CD4-positive, alpha-beta T cell (primary cell): ENCODE results near the gene NTN1. TPM values are rescaled to one million over a fixed set of nuclear protein-coding genes. Genes with fewer than 3 reads are reported as not detected.

ENCODE experiments used
- ATAC-seq: fragments of 200-7000 bp; cut with Tn5 transposase; one replicate; pipeline ENCODE4 v1.10.0; 2022; ENCODE audit warnings: mild to moderate bottlenecking; ENCODE audit not compliant: poor library complexity
- CTCF ChIA-PET: fragments of 350-600 bp; sonication (Branson Sonifier 250); formaldehyde crosslinking; loops from one replicate; lab custom pipeline; 2021; ENCODE audit warnings: antibody characterized with exemption, inconsistent platforms; lab: Charles Lee
- POLR2A ChIA-PET: fragments of 350-600 bp; sonication (Branson Sonifier 250); formaldehyde crosslinking; loops from one replicate; lab custom pipeline; 2021; ENCODE audit warnings: antibody characterized with exemption, inconsistent platforms; lab: Charles Lee
- DNase-seq, 14 experiments: peaks; one replicate each; pipeline ENCODE4 v3.0.0-alpha.2; 2013 to 2020; ENCODE audit warnings: mixed read lengths in 2 of 14
- H3K27ac ChIP-seq, 2 donors: one replicate each; pipeline versions ENCODE4 v1.5.1 to v1.7.0; 2013; ENCODE audit warnings: low read length in 2 of 2, low read depth in 1 of 2, mild to moderate bottlenecking in 1 of 2
- H3K27me3 ChIP-seq, 2 experiments: 1 replicate in 1 of 2; 2 replicates in 1 of 2; pipeline versions ENCODE4 v1.6.1 to v1.7.0; 2013; ENCODE audit warnings: low read length in 2 of 2, control low read depth in 1 of 2, mild to moderate bottlenecking in 1 of 2, moderate library complexity in 1 of 2; ENCODE audit not compliant: insufficient read depth in 2 of 2, control insufficient read depth in 1 of 2
- H3K36me3 ChIP-seq: one replicate; pipeline ENCODE4 v1.6.1; 2013; ENCODE audit warnings: low read length, control low read depth; ENCODE audit not compliant: insufficient read depth
- H3K4me1 ChIP-seq: one replicate; pipeline ENCODE4 v1.6.1; 2013; ENCODE audit warnings: low read length, control low read depth; ENCODE audit not compliant: insufficient read depth
- H3K4me3 ChIP-seq: one replicate; pipeline ENCODE4 v1.5.1; 2013; ENCODE audit warnings: mild to moderate bottlenecking, low read length, moderate library complexity
- H3K9me3 ChIP-seq, 2 experiments: 1 replicate in 1 of 2; 2 replicates in 1 of 2; pipeline versions ENCODE4 v1.6.1 to v1.7.0; 2013; ENCODE audit warnings: low read length in 2 of 2, mild to moderate bottlenecking in 2 of 2, control low read depth in 1 of 2, moderate library complexity in 1 of 2; ENCODE audit not compliant: control insufficient read depth in 1 of 2, insufficient read depth in 1 of 2
- H3K27ac Mint-ChIP-seq: one replicate; pipeline ENCODE4 v1.8.0; 2020; ENCODE audit warnings: mixed read lengths
- H3K27me3 Mint-ChIP-seq: one replicate; pipeline ENCODE4 v1.8.0; 2021; ENCODE audit warnings: mixed read lengths
- H3K36me3 Mint-ChIP-seq: one replicate; pipeline ENCODE4 v1.8.0; 2021; ENCODE audit warnings: low read depth, mixed read lengths
- H3K4me1 Mint-ChIP-seq: one replicate; pipeline ENCODE4 v1.8.0; 2021; ENCODE audit warnings: low read depth, mixed read lengths
- H3K4me3 Mint-ChIP-seq: one replicate; pipeline ENCODE4 v1.8.0; 2020; ENCODE audit warnings: mild to moderate bottlenecking, mixed read lengths
- H3K9me3 Mint-ChIP-seq: one replicate; pipeline ENCODE4 v1.8.0; 2020; ENCODE audit warnings: mixed read lengths
- intact Hi-C, 2 experiments: fragments of 100-400 bp; cut with DNase I in 1 of 2; cut with micrococcal nuclease in 1 of 2; formaldehyde crosslinking; loops; one replicate each; pipeline versions ENCODE4 v1.15.1 to v1.9.0; 2023 to 2025; cut with DNase I, micrococcal nuclease
- total RNA-seq, 174 experiments: library from RNA in 2 of 174; stranded (reverse) in 2 of 174; gene quantifications; one replicate each; pipeline ENCODE4 v1.2.3 and lab custom pipeline; 2021 to 2026
- TF ChIP-seq, protein P1 (sequence below): fragments of 200-600 bp; IDR thresholded peaks from one replicate; pipeline ENCODE4 v1.8.0; 2022; ENCODE audit warnings: antibody characterized with exemption, mild to moderate bottlenecking

NTN1 gene
- total RNA-seq, 2 experiments from 2014 or later = 0.08 to 0.14 TPM

DNA sequence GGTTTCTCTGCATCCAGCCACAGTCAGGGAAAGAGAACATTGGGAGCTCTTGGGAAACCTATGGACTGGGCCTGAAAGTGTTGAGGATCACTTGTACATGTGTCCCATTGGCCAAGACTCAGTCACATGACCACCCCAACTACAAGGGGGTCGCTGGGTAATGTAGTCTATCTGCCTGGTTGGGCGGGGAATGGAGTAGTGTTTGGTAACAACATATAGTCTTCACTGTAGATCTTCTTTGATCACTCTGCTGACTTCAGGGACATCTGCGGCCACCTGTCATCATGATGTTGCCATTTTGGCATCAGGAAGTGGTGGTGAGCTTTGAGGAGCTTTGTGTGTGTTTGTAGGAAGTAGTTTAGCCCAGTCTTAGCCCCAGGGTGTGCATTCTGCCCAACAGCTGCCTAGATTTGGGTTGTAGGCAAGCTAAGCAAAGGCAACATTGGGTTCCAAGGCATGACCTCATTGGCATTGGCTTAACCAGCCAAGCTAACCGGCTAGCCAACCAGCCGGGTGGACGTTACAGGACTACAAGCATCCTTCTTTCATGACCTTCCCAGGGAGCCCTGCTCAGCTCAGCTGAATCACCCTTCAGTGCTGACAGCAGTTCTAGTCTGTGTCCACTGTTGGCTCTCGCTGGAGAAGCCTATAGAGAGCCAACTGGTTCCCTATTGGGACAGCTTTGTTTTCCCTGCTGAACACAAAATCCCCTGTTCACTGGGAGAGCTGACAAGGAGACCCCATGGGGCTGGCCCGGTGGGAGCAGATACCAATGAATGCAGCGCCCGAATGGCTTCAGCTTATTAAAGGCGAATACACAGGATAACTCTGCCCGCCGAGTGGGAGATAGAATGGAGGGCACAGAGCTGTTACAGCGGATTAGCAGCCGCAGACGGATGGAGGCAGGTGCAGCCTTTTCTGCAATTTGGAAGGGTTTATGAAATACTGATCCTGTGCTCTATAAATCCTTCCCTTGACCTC is 178.6 kb downstream of the NTN1 start:
- CTCF ChIA-PET = no interaction called here
- Mint-ChIP-seq H3K4me1 (no peaks in the 10 kb centered on the region), H3K36me3 (no peaks in the 10 kb centered on the region), H3K4me3 (no peak overlapping the region), H3K27ac (no peak overlapping the region), H3K9me3 (no peaks in the 10 kb centered on the region), H3K27me3 (no peaks in the 10 kb centered on the region)
- no peaks in the 10 kb centered on the region for H3K9me3 ChIP-seq
- ATAC-seq (no peak), DNase-seq (no peak)
- no peaks in the 10 kb centered on the region for H3K4me1 ChIP-seq
- no peak overlapping the region for H3K27ac ChIP-seq
- H3K4me3 ChIP-seq = no peak overlapping the region
- POLR2A ChIA-PET = no interaction called here
- TF ChIP-seq, protein P1, sequence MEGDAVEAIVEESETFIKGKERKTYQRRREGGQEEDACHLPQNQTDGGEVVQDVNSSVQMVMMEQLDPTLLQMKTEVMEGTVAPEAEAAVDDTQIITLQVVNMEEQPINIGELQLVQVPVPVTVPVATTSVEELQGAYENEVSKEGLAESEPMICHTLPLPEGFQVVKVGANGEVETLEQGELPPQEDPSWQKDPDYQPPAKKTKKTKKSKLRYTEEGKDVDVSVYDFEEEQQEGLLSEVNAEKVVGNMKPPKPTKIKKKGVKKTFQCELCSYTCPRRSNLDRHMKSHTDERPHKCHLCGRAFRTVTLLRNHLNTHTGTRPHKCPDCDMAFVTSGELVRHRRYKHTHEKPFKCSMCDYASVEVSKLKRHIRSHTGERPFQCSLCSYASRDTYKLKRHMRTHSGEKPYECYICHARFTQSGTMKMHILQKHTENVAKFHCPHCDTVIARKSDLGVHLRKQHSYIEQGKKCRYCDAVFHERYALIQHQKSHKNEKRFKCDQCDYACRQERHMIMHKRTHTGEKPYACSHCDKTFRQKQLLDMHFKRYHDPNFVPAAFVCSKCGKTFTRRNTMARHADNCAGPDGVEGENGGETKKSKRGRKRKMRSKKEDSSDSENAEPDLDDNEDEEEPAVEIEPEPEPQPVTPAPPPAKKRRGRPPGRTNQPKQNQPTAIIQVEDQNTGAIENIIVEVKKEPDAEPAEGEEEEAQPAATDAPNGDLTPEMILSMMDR = no peak
- no peaks in the 10 kb centered on the region for H3K36me3 ChIP-seq
- intact Hi-C loops = no loop called here
- H3K27me3 ChIP-seq = no peaks in the 10 kb centered on the region

GRCh38 chr17:9200699-9201359 is 179.5 kb downstream of the NTN1 start:
- no peaks in the 10 kb centered on the region for H3K4me1 ChIP-seq
- H3K4me3 ChIP-seq = no peak overlapping the region
- Mint-ChIP-seq H3K9me3 (no peaks in the 10 kb centered on the region), H3K27me3 (no peaks in the 10 kb centered on the region), H3K36me3 (no peaks in the 10 kb centered on the region), H3K27ac (no peak overlapping the region), H3K4me3 (no peak overlapping the region), H3K4me1 (no peaks in the 10 kb centered on the region)
- no peaks in the 10 kb centered on the region for H3K36me3 ChIP-seq
- H3K27ac ChIP-seq = no peak overlapping the region
- POLR2A ChIA-PET = no interaction called here
- H3K27me3 ChIP-seq = no peaks in the 10 kb centered on the region
- CTCF ChIA-PET = no interaction called here
- no peak for DNase-seq
- intact Hi-C loops = no loop called here
- TF ChIP-seq, protein P1 = no peak
- no peak for ATAC-seq
- no peaks in the 10 kb centered on the region for H3K9me3 ChIP-seq

DNA sequence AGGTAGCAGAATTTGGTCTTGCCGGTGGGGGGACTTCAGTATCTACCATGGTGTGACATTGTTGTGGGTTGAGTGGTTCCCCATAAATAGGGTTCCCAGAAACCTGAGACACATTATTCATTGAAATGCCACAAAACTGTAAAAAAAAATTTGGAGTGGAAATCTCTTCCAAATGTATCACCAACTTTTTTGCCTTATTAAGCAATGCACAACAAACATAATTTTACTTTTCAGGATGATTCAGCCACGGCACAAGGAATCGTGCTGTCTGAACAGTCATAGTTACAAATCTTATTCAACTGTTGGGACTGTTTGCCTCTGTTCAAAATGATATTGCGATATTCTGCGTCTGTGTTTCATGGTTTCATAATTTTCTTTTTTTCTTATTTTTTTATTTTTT is 181.2 kb downstream of the NTN1 start:
- no peak for DNase-seq
- H3K27me3 Mint-ChIP-seq = no peaks in the 10 kb centered on the region
- H3K9me3 Mint-ChIP-seq = no peaks in the 10 kb centered on the region
- TF ChIP-seq, protein P1 = no peak
- ChIA-PET POLR2A (no interaction called here), CTCF (no interaction called here)
- no peaks in the 10 kb centered on the region for H3K36me3 ChIP-seq
- no peaks in the 10 kb centered on the region for H3K36me3 Mint-ChIP-seq
- no peaks in the 10 kb centered on the region for H3K4me1 Mint-ChIP-seq
- no peaks in the 10 kb centered on the region for H3K4me1 ChIP-seq
- H3K27ac ChIP-seq = no peak overlapping the region
- intact Hi-C loops = no loop called here
- H3K4me3 Mint-ChIP-seq = no peak overlapping the region
- H3K4me3 ChIP-seq = no peak overlapping the region
- no peak for ATAC-seq
- no peaks in the 10 kb centered on the region for H3K9me3 ChIP-seq
- H3K27me3 ChIP-seq = no peaks in the 10 kb centered on the region
- H3K27ac Mint-ChIP-seq = no peak overlapping the region
